Inflammatory macrophage treated with lipopolysaccharide for 1 hour (primary cell): ENCODE measurements around the gene ARHGEF10L.

Experiments
- DNase-seq, 2 donors: peaks; one replicate each; pipeline ENCODE4 v3.0.0-alpha.2; 2020 to 2022

Gene ARHGEF10L

GRCh38 chr1:17521946-17522612, 17.4 kb upstream of the ARHGEF10L start:
- DNase-seq = no peak

DNA sequence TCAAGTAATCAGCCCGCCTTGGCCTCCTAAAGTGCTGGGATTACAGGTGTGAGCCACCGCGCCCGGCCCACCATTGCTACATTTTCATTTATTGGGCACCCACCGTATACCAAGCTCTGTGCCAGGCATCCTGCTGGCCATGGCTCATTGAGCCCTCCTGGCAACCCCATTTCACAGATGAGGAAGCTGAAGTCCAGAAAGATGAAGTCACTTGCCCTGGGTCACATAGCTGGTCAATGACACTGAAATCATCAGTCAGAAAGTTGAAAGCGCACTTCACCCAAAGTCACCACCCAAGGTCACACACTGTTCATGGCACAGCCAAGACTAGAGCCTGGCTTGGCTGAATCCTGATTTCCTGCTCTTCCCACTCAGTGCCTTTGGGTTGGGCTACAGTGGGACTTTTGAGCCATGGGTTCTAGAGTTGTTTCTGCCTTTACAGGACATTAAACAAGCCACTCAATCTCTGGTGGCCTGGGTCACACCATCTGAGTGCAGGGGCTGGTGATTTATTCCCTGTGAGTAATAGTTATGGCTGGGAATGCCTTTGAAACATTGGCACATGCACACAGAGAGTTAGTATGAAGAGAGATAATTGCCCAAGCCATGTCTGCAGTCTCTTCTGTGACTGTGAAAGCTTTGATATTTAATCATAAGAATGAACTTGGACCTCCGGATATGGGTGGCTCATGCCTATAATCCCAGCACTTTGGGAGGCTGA, 16.0 kb upstream of the ARHGEF10L start:
- no peak for DNase-seq

GRCh38 chr1:17524645-17525044, 14.9 kb upstream of the ARHGEF10L start:
- no peak for DNase-seq

- DNase-seq = no peak
These were observed 13.4 kb upstream of the ARHGEF10L start for GRCh38 chr1:17525996-17526686.

DNA sequence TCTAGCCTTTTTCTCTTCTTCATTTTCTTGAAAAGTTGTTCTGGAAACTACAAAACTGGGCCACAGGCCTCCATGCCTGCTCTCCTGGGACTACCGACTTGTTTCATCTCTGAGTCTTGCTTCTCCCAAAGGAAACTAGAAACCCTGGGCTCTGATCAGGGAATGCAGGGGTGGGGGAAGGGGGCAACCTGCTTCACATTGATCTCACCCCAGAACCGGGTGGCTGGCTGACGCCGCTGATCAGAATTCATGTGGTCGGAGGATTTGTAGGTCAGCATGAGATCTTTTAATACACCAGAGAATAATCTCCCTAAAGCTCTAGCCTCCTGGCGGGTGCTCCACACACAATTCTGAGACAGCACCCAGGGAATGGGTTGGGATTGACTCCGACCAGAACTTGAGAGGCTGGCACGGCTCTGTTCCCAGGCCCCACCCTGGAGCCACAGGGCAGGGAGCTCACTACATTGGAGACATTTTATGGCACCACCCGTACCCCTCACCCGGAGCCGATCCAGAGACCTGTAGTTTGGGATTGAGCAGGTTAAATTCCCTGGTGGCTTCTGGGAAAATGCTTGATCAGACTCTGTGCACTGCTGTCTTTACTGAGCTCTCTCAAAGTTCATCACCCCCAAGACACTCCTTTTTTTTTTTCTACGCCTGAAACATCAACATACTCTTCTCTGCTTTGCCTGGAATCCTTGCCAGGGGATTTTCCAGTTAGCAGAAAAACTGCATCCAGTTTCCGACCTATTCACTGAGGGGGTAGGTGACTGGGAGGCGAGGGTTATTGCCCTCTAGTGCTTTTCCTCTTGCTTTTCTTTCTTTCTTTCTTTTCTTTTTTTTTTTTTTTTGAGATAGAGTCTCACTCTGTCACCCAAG, 12.2 kb upstream of the ARHGEF10L start:
- DNase-seq = no peak

DNA sequence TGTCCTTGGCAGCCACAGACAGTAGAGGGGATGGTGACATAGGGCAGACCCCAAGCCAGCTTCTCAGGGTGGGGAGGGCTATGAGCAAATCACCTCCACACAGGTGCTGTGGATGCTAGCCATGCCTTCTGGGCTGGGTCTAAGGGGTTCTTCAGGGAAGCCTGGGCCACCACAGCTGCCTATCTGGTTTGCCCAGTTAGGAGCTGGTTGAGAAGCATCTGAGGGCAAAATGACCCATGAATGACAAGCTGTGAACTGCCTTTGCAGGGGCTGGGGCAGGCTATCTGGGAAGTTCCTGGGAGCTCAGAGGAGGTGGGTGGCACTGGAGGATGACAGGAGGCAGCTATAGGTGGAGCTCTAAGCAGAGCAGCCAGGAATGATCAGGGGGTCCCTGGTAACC, 10.1 kb upstream of the ARHGEF10L start:
- DNase-seq = no peak

GRCh38 chr1:17531343-17531681, 8.2 kb upstream of the ARHGEF10L start:
- DNase-seq = no peak

- DNase-seq = no peak
These were observed 7.6 kb upstream of the ARHGEF10L start for GRCh38 chr1:17531682-17532487.

- DNase-seq = no peak
These were observed 6.3 kb upstream of the ARHGEF10L start for GRCh38 chr1:17533201-17533600.

- no peak for DNase-seq
These were observed 4.1 kb upstream of the ARHGEF10L start for GRCh38 chr1:17535300-17535936.

- no peak for DNase-seq
These were observed 1.5 kb upstream of the ARHGEF10L start for GRCh38 chr1:17538010-17538409.

- no peak for DNase-seq
These were observed 925 bp upstream of the ARHGEF10L start for GRCh38 chr1:17538428-17539117.

DNA sequence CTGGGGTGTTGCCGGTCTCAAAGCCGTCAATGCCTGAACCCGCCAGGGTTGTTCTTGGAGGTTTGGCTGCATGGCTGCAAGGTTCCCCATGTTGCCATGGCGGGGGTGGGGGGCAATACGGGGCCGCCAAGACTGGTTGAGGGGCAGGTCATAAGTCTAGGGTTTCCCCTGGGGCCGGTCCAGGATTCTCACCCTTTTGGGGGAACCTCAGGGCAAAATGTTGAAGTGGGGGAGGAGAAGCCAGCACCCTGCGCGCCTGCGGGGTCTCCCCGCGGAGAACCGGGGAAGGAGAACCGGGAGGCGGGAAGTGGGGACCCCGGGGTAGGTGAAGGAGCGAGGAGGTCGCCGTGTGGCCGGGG, 401 bp upstream of the ARHGEF10L start:
- DNase-seq = no peak

DNA sequence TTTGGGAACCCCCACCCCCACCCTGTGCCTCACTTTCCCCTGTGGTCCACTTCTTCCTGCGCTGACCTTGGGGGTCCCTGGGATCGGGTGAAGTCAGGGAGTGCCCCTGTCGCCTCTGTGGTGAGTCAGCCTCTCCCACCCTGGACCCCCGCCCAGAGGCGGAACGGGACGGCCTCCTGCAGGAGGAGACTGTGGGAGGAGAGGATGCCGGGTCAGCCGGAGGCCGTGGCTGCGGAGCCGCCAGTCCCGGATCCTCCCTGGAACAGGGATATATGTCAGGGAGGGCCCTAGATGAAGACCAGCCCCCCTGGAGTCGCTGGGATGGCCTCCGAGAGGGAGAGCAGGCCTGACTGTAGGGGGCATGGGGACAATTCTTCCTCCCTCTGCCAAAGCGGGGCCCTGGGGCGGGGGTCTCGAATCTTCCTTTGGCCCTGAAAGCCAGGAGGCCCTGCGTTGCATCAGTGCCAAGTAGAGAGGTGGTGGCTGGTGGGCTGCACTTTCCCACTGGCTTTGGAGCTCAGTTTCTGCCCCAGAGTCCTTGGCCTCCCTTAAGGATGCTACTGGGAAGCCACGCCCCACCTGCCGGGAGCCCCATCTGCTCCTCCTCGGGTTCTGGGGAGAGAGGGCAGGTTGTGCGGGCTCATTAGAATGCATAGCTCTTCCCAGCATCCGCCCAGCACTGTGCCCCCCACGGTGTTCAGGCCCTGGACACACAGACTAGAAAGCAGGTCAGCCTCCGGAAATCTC, 930 bp downstream of the ARHGEF10L start:
- no peak for DNase-seq

- no peak for DNase-seq
These were observed 3.1 kb downstream of the ARHGEF10L start for GRCh38 chr1:17542645-17543044.

DNA sequence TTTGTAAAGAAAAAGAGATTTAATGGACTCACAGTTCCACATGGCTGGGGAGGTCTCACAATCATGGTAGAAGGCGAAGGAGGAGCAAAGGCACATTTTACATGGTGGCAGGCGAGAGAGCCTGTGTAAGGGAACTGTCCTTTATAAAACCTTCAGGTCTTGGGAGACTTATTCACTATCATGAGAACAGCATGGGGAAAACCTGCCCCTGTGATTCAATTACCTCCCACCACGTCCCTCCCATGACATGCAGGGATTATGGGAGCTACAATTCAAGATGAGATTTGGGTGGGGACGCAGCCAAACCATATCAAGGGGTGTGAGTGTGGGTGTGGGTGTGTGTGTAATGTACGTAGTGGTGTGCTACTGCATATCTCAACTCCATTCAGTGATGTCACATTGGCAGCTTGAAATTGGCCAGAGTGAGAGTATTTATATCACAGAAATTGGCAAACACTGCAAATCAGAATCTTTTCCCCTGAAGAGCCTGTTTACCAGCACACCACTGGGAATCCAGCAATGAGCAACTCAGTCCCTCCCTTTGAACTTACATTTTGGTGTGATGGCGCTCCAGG, 5.4 kb downstream of the ARHGEF10L start:
- peak in 1 of 2 donors; percentile 67 for DNase-seq

- DNase-seq = peak; percentile 60 to 75
These were observed 5.9 kb downstream of the ARHGEF10L start for GRCh38 chr1:17545356-17545755.

DNA sequence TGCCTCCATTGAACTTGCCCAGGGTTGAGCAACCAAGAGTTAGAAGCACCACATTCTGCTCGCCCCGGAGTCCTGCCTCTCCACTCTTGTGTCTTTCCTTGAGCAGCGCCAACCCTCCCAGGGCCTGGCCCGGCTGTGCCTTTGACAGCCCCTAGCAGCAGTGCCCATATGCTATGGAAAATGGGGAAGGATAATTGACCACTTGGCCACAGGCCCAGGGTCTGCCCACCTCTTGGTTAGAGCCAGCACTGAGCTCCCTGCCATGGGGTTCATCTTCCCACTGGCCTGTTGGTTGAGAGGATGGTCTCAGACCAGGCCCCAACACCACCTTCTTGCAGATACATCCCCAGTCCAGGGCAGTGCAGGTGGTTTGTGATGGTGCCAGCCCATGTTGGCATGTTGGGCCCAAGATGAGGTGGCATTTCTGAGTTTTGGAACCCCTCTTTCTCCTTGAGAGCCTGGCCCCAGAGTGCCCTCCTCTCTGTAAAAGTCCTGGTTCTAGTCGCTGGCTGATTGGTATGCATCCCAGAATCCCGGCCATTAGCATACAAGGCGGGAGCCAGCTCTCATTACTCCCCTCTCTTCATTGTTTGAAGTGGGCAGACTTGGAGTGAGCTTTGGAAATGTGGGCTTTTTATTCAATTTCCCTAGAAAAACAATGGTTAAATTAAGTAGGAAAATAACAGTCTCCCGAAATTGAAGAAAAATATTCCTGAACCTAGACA, 7.6 kb downstream of the ARHGEF10L start:
- no peak for DNase-seq

- no peak for DNase-seq
These were observed 9.9 kb downstream of the ARHGEF10L start for GRCh38 chr1:17549384-17549783.
